Measurements from ENCODE around the gene ISG15. TPM values are rescaled to one million over a fixed set of nuclear protein-coding genes. Genes with fewer than 3 reads are reported as not detected.

ISG15 gene
- total RNA-seq, 1 experiment from 2014 or later, result 63.1 TPM

GRCh38 chr1:972726-973458 lies 40.4 kb upstream of the ISG15 start:
- DNase-seq, result no peak
- H3K9me3 ChIP-seq, result no peaks in the 10 kb centered on the region
- ChIA-PET POLR2A (no interaction called here), CTCF (no interaction called here)
- Mint-ChIP-seq H3K9me3 (ENCODE audit: unreplicated experiment) (no peaks in the 10 kb centered on the region), H3K36me3 (ENCODE audit: insufficient read depth, unreplicated experiment) (peaks cover 2% of the 10 kb centered on the region), H3K27me3 (ENCODE audit: insufficient read depth, unreplicated experiment) (no peaks in the 10 kb centered on the region), H3K4me1 (ENCODE audit: low read depth, unreplicated experiment) (peaks cover 5% of the 10 kb centered on the region), H3K27ac (ENCODE audit: unreplicated experiment) (no peak overlapping the region), H3K4me3 (ENCODE audit: unreplicated experiment) (no peak overlapping the region)
- TF ChIP-seq CTCF (IDR thresholded peaks at IDR 0.05; ENCODE audit: insufficient read depth in 1 of 2, low read depth in 1 of 2, low read length in 1 of 2, severe bottlenecking in 1 of 2, unreplicated experiment in 1 of 2), result no peak
- H3K4me1 ChIP-seq, result peaks cover 5% of the 10 kb centered on the region; the same call in 1 of the 2 replicates
- H3K4me3 ChIP-seq (ENCODE audit: low read depth, low read length), result no peak overlapping the region
- intact Hi-C loops (cut with micrococcal nuclease; ENCODE audit: unreplicated experiment), result no loop called here
- BruUV-seq (replicated peaks), result no TSS peak
- H3K27me3 ChIP-seq (replicated peaks; ENCODE audit: control insufficient read depth, insufficient read depth, low read length), result no peaks in the 10 kb centered on the region
- H3K36me3 ChIP-seq (ENCODE audit: control insufficient read depth, insufficient read depth, low read length), result no peaks in the 10 kb centered on the region

GRCh38 chr1:973459-974292 lies 39.6 kb upstream of the ISG15 start:
- Mint-ChIP-seq H3K9me3 (ENCODE audit: unreplicated experiment) (no peaks in the 10 kb centered on the region), H3K4me1 (ENCODE audit: low read depth, unreplicated experiment) (peaks cover 11% of the 10 kb centered on the region), H3K4me3 (ENCODE audit: unreplicated experiment) (no peak overlapping the region), H3K36me3 (ENCODE audit: insufficient read depth, unreplicated experiment) (peaks cover 9% of the 10 kb centered on the region), H3K27ac (ENCODE audit: unreplicated experiment) (no peak overlapping the region), H3K27me3 (ENCODE audit: insufficient read depth, unreplicated experiment) (no peaks in the 10 kb centered on the region)
- intact Hi-C loops (cut with micrococcal nuclease; ENCODE audit: unreplicated experiment), result no loop called here
- H3K9me3 ChIP-seq, result no peaks in the 10 kb centered on the region
- BruUV-seq (replicated peaks), result no TSS peak
- CTCF ChIA-PET, result no interaction called here
- POLR2A ChIA-PET, result no interaction called here
- H3K4me3 ChIP-seq (ENCODE audit: low read depth, low read length), result no peak overlapping the region
- H3K36me3 ChIP-seq (ENCODE audit: control insufficient read depth, insufficient read depth, low read length), result no peaks in the 10 kb centered on the region
- no peak for DNase-seq
- H3K27me3 ChIP-seq (replicated peaks; ENCODE audit: control insufficient read depth, insufficient read depth, low read length), result no peaks in the 10 kb centered on the region
- TF ChIP-seq CTCF (IDR thresholded peaks at IDR 0.05; ENCODE audit: insufficient read depth in 1 of 2, low read depth in 1 of 2, low read length in 1 of 2, severe bottlenecking in 1 of 2, unreplicated experiment in 1 of 2), result no peak
- H3K4me1 ChIP-seq, result peaks cover 5% of the 10 kb centered on the region; the same call in 1 of the 2 replicates

GRCh38 chr1:974293-974640 lies 39.0 kb upstream of the ISG15 start:
- Mint-ChIP-seq H3K4me1 (ENCODE audit: low read depth, unreplicated experiment) (peaks cover 11% of the 10 kb centered on the region), H3K27me3 (ENCODE audit: insufficient read depth, unreplicated experiment) (no peaks in the 10 kb centered on the region), H3K4me3 (ENCODE audit: unreplicated experiment) (no peak overlapping the region), H3K36me3 (ENCODE audit: insufficient read depth, unreplicated experiment) (peaks cover 9% of the 10 kb centered on the region), H3K27ac (ENCODE audit: unreplicated experiment) (no peak overlapping the region), H3K9me3 (ENCODE audit: unreplicated experiment) (no peaks in the 10 kb centered on the region)
- ChIA-PET POLR2A (no interaction called here), CTCF (no interaction called here)
- no peak for DNase-seq
- Histone ChIP-seq H3K27me3 (replicated peaks; ENCODE audit: control insufficient read depth, insufficient read depth, low read length) (no peaks in the 10 kb centered on the region), H3K36me3 (ENCODE audit: control insufficient read depth, insufficient read depth, low read length) (no peaks in the 10 kb centered on the region), H3K4me1 (peaks cover 5% of the 10 kb centered on the region; the same call in 1 of the 2 replicates), H3K4me3 (ENCODE audit: low read depth, low read length) (no peak overlapping the region), H3K9me3 (no peaks in the 10 kb centered on the region)
- intact Hi-C loops (cut with micrococcal nuclease; ENCODE audit: unreplicated experiment), result no loop called here
- BruUV-seq (replicated peaks), result no TSS peak
- no peak for TF ChIP-seq CTCF (IDR thresholded peaks at IDR 0.05; ENCODE audit: insufficient read depth in 1 of 2, low read depth in 1 of 2, low read length in 1 of 2, severe bottlenecking in 1 of 2, unreplicated experiment in 1 of 2)
